Liver (tissue), 9 donors: Measurements from ENCODE around the gene B4GALT5. TPM values are rescaled to one million over a fixed set of nuclear protein-coding genes. Genes with fewer than 3 reads are reported as not detected.

Source experiments
- DNase-seq: peaks from one replicate; pipeline ENCODE4 v3.0.0-alpha.2; 2017; ENCODE audit warnings: low spot score
- H3K27ac ChIP-seq, 2 donors: one replicate each; pipeline ENCODE4 v1.7.0; 2013; ENCODE audit warnings: inconsistent platforms in 2 of 2, low read length in 2 of 2, control low read depth in 1 of 2, low read depth in 1 of 2, mild to moderate bottlenecking in 1 of 2
- H3K27me3 ChIP-seq, 4 donors: one replicate each; pipeline versions ENCODE4 v1.6.1 to v1.7.0; 2013; ENCODE audit warnings: low read length in 3 of 4, inconsistent platforms in 1 of 4, mild to moderate bottlenecking in 1 of 4, moderate library complexity in 1 of 4; ENCODE audit not compliant: control insufficient read depth in 4 of 4, insufficient read depth in 4 of 4
- H3K36me3 ChIP-seq, 4 donors: one replicate each; pipeline versions ENCODE4 v1.6.1 to v1.7.0; 2013; ENCODE audit warnings: low read length in 3 of 4, mild to moderate bottlenecking in 3 of 4, low read depth in 1 of 4, moderate library complexity in 1 of 4; ENCODE audit not compliant: control insufficient read depth in 4 of 4, insufficient read depth in 3 of 4
- H3K4me1 ChIP-seq, 4 donors: one replicate each; pipeline versions ENCODE4 v1.6.1 to v1.7.0; 2013; ENCODE audit warnings: low read length in 3 of 4, mild to moderate bottlenecking in 3 of 4, moderate library complexity in 1 of 4; ENCODE audit not compliant: control insufficient read depth in 4 of 4, insufficient read depth in 4 of 4
- H3K4me3 ChIP-seq, 3 donors: one replicate each; pipeline versions ENCODE4 v1.6.1 to v1.7.0; 2013; ENCODE audit warnings: low read length in 3 of 3, control low read depth in 1 of 3, low read depth in 1 of 3, mild to moderate bottlenecking in 1 of 3
- H3K9ac ChIP-seq, 2 donors: one replicate each; pipeline ENCODE4 v1.7.0; 2013; ENCODE audit warnings: low read length in 2 of 2, mild to moderate bottlenecking in 2 of 2, moderate library complexity in 2 of 2, control low read depth in 1 of 2, low read depth in 1 of 2
- H3K9me3 ChIP-seq, 4 donors: one replicate each; pipeline versions ENCODE4 v1.6.1 to v1.7.0; 2013; ENCODE audit warnings: low read length in 3 of 4; ENCODE audit not compliant: control insufficient read depth in 4 of 4
- EGR1 ChIP-seq, 2 donors: IDR thresholded peaks; 2 replicates each; pipeline ENCODE4 v1.6.1; 2016 to 2018; ENCODE audit warnings: antibody characterized with exemption in 2 of 2, low read depth in 2 of 2
- FOXA1 ChIP-seq: IDR thresholded peaks from 2 replicates; pipeline ENCODE4 v1.6.1; 2016; ENCODE audit warnings: antibody characterized with exemption
- FOXA2 ChIP-seq: IDR thresholded peaks from 2 replicates; pipeline ENCODE4 v1.6.1; 2016; ENCODE audit warnings: antibody characterized with exemption
- GABPA ChIP-seq, 2 donors: IDR thresholded peaks in 1 of 2; conservative IDR thresholded peaks in 1 of 2; 2 replicates each; pipeline ENCODE4 v1.6.1; 2016; ENCODE audit warnings: antibody characterized with exemption in 2 of 2, mild to moderate bottlenecking in 1 of 2, moderate library complexity in 1 of 2
- HNF4A ChIP-seq, 2 donors: conservative IDR thresholded peaks; 2 replicates each; pipeline ENCODE4 v1.6.1; 2016; ENCODE audit warnings: antibody characterized with exemption in 2 of 2, mild to moderate bottlenecking in 2 of 2
- HNF4G ChIP-seq: IDR thresholded peaks from 2 replicates; pipeline ENCODE4 v1.6.1; 2016; ENCODE audit warnings: antibody characterized with exemption
- JUND ChIP-seq, 2 donors: IDR thresholded peaks; 2 replicates each; pipeline ENCODE4 v1.6.1; 2016; ENCODE audit warnings: antibody characterized with exemption in 2 of 2
- NR2F2 ChIP-seq: IDR thresholded peaks from 2 replicates; pipeline ENCODE4 v1.6.1; 2016; ENCODE audit warnings: antibody characterized with exemption
- RAD21 ChIP-seq, 2 donors: IDR thresholded peaks; 2 replicates each; pipeline ENCODE4 v1.6.1; 2016; ENCODE audit warnings: antibody characterized with exemption in 2 of 2, mild to moderate bottlenecking in 2 of 2
- REST ChIP-seq: IDR thresholded peaks from 2 replicates; pipeline ENCODE4 v1.6.1; 2016; ENCODE audit warnings: antibody characterized with exemption, mild to moderate bottlenecking
- RXRA ChIP-seq, 2 donors: IDR thresholded peaks; 2 replicates each; pipeline ENCODE4 v1.6.1; 2017 to 2018; ENCODE audit warnings: antibody characterized with exemption in 2 of 2, mild to moderate bottlenecking in 1 of 2
- SP1 ChIP-seq: IDR thresholded peaks from 2 replicates; pipeline ENCODE4 v1.6.1; 2018; ENCODE audit warnings: antibody characterized with exemption, mild to moderate bottlenecking
- TAF1 ChIP-seq: conservative IDR thresholded peaks from 2 replicates; pipeline ENCODE4 v1.6.1; 2016; ENCODE audit warnings: antibody characterized with exemption, mild to moderate bottlenecking
- YY1 ChIP-seq: IDR thresholded peaks from 2 replicates; pipeline ENCODE4 v1.6.1; 2016; ENCODE audit warnings: antibody characterized with exemption, mild to moderate bottlenecking
- ZBTB33 ChIP-seq: IDR thresholded peaks from 2 replicates; pipeline ENCODE4 v1.6.1; 2016; ENCODE audit warnings: antibody characterized with exemption
- WGBS: extraction: QIAGEN DNeasy Blood & Tissue Kit; methylation state at CpG from one replicate; pipeline ENCODE4 v1.1.7; 2013; 5-methylcytosine and 5-hydroxymethylcytosine counted together
- polyA plus RNA-seq, 2 donors: library from polyadenylated mRNA; stranded (reverse) in 1 of 2; unstranded in 1 of 2; fragments of 200-250 nt in 1 of 2; fragments of >200 nt in 1 of 2; fragmentation: Nextera tagmentation in 1 of 2; extraction: Ambion mirVana in 1 of 2; gene quantifications; one replicate each; pipeline versions ENCODE4 v1.2.1 to v1.2.3, GENCODE V29; 2013 to 2015
- total RNA-seq, 2 donors: library from RNA; depleted of rRNA; stranded (reverse); fragments of >200 nt; gene quantifications; one replicate each; pipeline ENCODE4 v1.2.3, GENCODE V29; 2014
- TF ChIP-seq, protein P1 (sequence below): IDR thresholded peaks from 2 replicates; pipeline ENCODE4 v1.6.1; 2016; ENCODE audit warnings: antibody characterized with exemption
- TF ChIP-seq, protein P2 (sequence below): fragments of 150-350 bp; IDR thresholded peaks from 2 replicates; pipeline ENCODE4 v1.5.1; 2017; ENCODE audit warnings: improper control_type of control experiment, low read depth, low read length; ENCODE audit not compliant: missing input control
- TF ChIP-seq, protein P3 (sequence below): IDR thresholded peaks from 2 replicates; pipeline ENCODE4 v1.6.1; 2016; ENCODE audit warnings: antibody characterized with exemption
- donor health status: healthy.
- donor health status: healthy.
- donor health status: healthy.
- donor health status: healthy.
- donor health status: healthy.

B4GALT5 gene
- total and polyA plus RNA-seq, 4 donors = 2.0 to 28.2 (median 14.4) TPM

DNA sequence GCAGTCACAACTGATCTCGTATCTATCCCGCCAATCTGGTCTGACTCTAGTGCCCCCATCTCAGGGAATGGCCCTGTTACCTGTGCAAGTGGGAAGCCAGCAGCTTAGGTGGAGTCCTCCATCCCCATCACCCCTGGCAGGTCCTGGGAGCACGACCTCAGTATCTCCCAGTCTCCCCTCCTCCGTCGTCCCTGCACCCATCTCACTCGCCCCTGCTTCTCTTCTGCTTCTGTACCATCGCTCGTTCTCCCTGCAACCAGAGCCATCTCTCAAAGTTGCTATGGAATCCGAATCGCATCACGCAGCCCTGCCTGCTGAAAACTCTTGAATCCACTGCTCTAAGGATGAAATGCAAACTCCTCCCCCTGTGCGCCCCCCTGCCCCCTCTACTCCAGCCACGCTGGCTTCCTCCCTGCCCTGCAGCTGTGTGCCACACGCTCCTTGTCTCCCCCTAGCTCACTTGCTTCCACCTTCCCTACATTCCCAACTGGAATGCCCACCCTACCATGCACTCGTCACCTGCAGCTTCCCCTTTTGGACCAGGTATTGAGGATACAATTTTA, 81.7 kb downstream of the B4GALT5 start:
- DNase-seq = no peak
- WGBS = 95% methylated on average over 15 of the region's 15 CpGs
- Histone ChIP-seq H3K9ac (no peak overlapping the region), H3K4me3 (no peak overlapping the region), H3K27me3 (no peaks in the 10 kb centered on the region), H3K4me1 (peaks cover 0 to 13% (median 7%) of the 10 kb centered on the region in 4 donors), H3K36me3 (peaks cover 2 to 23% (median 20%) of the 10 kb centered on the region in 4 donors), H3K27ac (no peak overlapping the region), H3K9me3 (no peaks in the 10 kb centered on the region)
- TF ChIP-seq, protein P1, sequence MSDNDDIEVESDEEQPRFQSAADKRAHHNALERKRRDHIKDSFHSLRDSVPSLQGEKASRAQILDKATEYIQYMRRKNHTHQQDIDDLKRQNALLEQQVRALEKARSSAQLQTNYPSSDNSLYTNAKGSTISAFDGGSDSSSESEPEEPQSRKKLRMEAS = no peak
- TF ChIP-seq, protein P2, sequence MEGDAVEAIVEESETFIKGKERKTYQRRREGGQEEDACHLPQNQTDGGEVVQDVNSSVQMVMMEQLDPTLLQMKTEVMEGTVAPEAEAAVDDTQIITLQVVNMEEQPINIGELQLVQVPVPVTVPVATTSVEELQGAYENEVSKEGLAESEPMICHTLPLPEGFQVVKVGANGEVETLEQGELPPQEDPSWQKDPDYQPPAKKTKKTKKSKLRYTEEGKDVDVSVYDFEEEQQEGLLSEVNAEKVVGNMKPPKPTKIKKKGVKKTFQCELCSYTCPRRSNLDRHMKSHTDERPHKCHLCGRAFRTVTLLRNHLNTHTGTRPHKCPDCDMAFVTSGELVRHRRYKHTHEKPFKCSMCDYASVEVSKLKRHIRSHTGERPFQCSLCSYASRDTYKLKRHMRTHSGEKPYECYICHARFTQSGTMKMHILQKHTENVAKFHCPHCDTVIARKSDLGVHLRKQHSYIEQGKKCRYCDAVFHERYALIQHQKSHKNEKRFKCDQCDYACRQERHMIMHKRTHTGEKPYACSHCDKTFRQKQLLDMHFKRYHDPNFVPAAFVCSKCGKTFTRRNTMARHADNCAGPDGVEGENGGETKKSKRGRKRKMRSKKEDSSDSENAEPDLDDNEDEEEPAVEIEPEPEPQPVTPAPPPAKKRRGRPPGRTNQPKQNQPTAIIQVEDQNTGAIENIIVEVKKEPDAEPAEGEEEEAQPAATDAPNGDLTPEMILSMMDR = no peak
- TF ChIP-seq REST (no peak), ZBTB33 (no peak), SP1 (no peak), FOXA1 (no peak), JUND (IDR thresholded peaks at IDR 0.05) (no peak), NR2F2 (no peak), TAF1 (no peak), RXRA (IDR thresholded peaks at IDR 0.05) (no peak), HNF4A (conservative IDR thresholded peaks at IDR 0.05) (no peak), YY1 (no peak), EGR1 (IDR thresholded peaks at IDR 0.05; ENCODE audit: low read depth in 2 of 2) (no peak), GABPA (IDR thresholded peaks at IDR 0.05 in 1 of 2, conservative IDR thresholded peaks at IDR 0.05 in 1 of 2) (no peak), HNF4G (no peak), FOXA2 (no peak), RAD21 (IDR thresholded peaks at IDR 0.05) (no peak)
- TF ChIP-seq, protein P3, sequence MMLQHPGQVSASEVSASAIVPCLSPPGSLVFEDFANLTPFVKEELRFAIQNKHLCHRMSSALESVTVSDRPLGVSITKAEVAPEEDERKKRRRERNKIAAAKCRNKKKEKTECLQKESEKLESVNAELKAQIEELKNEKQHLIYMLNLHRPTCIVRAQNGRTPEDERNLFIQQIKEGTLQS = no peak
